Measurements from ENCODE around the gene GDF9. TPM values are rescaled to one million over a fixed set of nuclear protein-coding genes. Genes with fewer than 3 reads are reported as not detected.

The GDF9 gene
- total RNA-seq, 2 donors from 2014 or later, result 0.26 to 0.33 TPM

DNA sequence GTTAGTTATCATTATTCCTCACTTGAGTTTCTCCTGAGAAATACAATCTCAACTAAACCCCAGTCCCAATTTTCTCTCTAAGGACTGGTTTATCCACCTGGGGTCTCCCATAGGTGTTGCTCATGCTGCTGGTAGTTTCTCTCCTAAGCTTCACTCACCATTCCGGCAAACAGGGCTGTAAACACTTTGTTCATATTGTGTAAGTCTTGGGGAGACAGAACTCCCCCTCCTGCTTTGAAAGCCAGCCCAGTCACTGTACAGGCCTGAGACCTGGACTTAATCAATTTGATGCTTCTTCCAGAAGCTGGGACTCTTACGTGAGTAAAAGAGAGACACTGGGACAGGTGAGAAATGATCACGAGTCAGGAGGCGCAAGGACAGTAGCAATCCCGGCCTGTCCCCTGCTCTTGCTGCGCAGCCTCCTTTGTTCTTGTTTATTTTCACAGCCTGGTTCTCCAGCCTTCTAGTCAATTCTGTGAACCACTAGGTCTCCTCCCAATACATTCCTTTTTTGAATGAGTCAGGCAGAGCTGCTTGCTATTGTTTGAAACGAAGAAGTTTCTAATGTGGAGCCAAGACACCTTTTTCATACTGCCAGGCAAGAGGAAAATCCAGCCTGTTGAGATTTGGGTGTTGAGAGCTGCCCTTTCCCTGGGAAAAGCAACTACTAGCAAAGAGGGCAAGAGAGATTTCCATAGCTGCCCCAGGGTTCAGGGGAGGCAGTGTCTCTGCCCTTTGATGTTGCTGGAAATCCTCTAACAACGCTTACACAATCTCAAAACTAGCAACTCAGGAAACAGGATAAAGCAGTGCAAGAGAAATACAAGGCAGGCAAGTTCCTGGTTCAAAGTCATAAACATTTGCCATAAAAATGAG lies 26.6 kb downstream of the GDF9 start:
- DNase-seq (no peak), ATAC-seq (no peak)
- no peaks in the 10 kb centered on the region for H3K9me3 ChIP-seq
- TF ChIP-seq POLR2A (IDR thresholded peaks at IDR 0.05), result no peak
- TF ChIP-seq, protein P1, sequence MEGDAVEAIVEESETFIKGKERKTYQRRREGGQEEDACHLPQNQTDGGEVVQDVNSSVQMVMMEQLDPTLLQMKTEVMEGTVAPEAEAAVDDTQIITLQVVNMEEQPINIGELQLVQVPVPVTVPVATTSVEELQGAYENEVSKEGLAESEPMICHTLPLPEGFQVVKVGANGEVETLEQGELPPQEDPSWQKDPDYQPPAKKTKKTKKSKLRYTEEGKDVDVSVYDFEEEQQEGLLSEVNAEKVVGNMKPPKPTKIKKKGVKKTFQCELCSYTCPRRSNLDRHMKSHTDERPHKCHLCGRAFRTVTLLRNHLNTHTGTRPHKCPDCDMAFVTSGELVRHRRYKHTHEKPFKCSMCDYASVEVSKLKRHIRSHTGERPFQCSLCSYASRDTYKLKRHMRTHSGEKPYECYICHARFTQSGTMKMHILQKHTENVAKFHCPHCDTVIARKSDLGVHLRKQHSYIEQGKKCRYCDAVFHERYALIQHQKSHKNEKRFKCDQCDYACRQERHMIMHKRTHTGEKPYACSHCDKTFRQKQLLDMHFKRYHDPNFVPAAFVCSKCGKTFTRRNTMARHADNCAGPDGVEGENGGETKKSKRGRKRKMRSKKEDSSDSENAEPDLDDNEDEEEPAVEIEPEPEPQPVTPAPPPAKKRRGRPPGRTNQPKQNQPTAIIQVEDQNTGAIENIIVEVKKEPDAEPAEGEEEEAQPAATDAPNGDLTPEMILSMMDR (IDR thresholded peaks at IDR 0.05), result no peak
- intact Hi-C loops (cut with DNase I), result no loop called here
- H3K27ac ChIP-seq, result peak overlapping the region in 1 of 4 donors; percentile 20
- no peak overlapping the region for H3K4me3 ChIP-seq
- no peaks in the 10 kb centered on the region for H3K4me1 ChIP-seq
- H3K27me3 ChIP-seq, result no peaks in the 10 kb centered on the region
- 87 to 91% methylated on average over 8 of the region's 8 CpGs for WGBS, 2 donors
- no peaks in the 10 kb centered on the region for H3K36me3 ChIP-seq (replicated peaks in 1 of 2; ENCODE audit: insufficient read depth in 1 of 2, low read depth in 2 of 2)

DNA sequence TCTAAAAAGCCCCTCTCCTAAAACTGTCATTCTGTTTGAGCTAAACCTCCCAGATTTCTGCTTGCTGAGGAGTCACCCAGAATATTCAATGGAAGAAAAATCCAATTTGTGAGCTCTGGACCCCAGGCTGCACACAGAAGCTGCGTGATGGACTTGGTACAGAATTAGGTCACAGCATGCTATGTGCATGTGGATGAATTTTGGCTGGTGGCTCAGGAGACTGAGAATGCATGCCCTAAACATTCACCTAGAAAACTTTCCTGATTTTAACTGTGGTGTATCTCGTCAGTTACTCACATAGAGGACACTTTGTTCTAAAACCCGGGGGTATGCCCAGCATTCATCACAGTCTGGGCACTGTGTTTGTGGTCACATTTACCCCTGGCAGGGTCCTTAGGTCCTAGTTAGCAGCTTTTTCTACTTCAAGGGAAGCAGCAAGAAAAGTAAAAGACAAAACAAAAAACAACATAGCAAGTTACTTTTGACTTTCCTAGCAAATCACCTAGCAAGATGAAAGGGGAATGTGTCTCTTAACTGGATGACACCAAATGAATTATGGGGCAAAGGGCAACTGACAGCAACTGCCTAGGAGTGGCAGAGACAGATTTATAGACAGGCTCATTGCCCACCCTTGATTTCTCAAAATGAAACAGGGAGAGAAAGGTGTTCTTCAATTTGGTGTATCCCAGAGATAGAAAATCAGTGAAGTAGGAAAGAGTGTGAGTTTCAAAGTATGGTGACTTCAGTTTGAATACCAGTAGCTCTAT lies 27.6 kb downstream of the GDF9 start:
- no peak for TF ChIP-seq POLR2A (IDR thresholded peaks at IDR 0.05)
- TF ChIP-seq, protein P1 (IDR thresholded peaks at IDR 0.05), result no peak
- DNase-seq (no peak), ATAC-seq (no peak)
- Histone ChIP-seq H3K36me3 (replicated peaks in 1 of 2; ENCODE audit: insufficient read depth in 1 of 2, low read depth in 2 of 2) (no peaks in the 10 kb centered on the region), H3K27me3 (no peaks in the 10 kb centered on the region), H3K4me3 (no peak overlapping the region), H3K4me1 (no peaks in the 10 kb centered on the region), H3K9me3 (no peaks in the 10 kb centered on the region), H3K27ac (no peak overlapping the region)
- intact Hi-C loops (cut with DNase I), result no loop called here
- WGBS, 2 donors, result 58 to 70% methylated on average over 3 of the region's 3 CpGs

DNA sequence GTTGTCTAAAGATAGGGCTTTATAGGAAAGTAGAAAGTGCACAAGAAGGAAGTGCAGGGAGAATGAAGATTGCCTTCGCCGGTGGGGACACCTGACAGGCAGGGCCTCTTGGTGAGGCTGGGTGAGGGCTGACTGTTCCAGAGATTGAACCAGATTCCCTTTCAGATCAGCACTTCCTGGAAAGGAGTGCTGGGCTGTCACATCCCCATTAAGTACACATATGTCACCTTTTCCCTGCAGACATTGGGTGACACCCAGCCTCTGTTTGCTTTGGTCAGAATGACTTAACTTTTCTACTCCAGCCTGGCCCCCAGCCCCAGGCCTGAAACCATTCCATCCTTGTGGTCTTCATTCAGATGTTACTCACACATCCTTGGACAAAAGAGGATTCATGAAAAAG lies 28.4 kb downstream of the GDF9 start:
- Histone ChIP-seq H3K36me3 (replicated peaks in 1 of 2; ENCODE audit: insufficient read depth in 1 of 2, low read depth in 2 of 2) (no peaks in the 10 kb centered on the region), H3K4me1 (no peaks in the 10 kb centered on the region), H3K27ac (peak overlapping the region in 2 of 4 donors; percentile 21 to 35), H3K27me3 (no peaks in the 10 kb centered on the region), H3K9me3 (no peaks in the 10 kb centered on the region), H3K4me3 (no peak overlapping the region)
- 67 to 76% methylated on average over 2 of the region's 2 CpGs for WGBS, 2 donors
- ATAC-seq, result peak; percentile 67
- TF ChIP-seq POLR2A (IDR thresholded peaks at IDR 0.05), result no peak
- TF ChIP-seq, protein P1 (IDR thresholded peaks at IDR 0.05), result no peak
- intact Hi-C loops (cut with DNase I), result no loop called here
- DNase-seq, result peak in 1 of 4 donors; percentile 42

DNA sequence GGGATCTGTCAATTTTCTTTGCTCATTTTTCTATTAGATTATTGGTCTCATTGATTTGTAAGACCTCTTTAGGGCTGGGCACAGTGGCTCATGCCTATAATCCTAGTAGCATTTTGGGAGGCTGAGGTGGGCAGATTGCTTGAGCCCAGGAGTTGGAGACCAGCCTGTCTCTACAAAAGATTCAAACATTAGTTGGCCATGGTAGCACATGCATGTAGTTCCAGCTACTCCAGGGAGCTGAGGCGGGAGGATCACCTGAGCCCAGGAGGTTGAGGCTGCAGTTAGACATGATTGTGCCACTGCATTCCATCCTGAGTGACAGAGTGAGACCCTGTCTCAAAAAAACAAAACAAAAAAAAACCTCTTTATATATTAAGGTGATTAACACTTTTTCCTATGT lies 29.4 kb downstream of the GDF9 start:
- no peaks in the 10 kb centered on the region for H3K9me3 ChIP-seq
- DNase-seq (no peak), ATAC-seq (no peak)
- H3K27me3 ChIP-seq, result no peaks in the 10 kb centered on the region
- intact Hi-C loops (cut with DNase I), result no loop called here
- H3K4me1 ChIP-seq, result no peaks in the 10 kb centered on the region
- WGBS, 2 donors, result 93 to 100% methylated on average over 1 of the region's 1 CpG
- no peak overlapping the region for H3K4me3 ChIP-seq
- H3K36me3 ChIP-seq (replicated peaks in 1 of 2; ENCODE audit: insufficient read depth in 1 of 2, low read depth in 2 of 2), result no peaks in the 10 kb centered on the region
- no peak for TF ChIP-seq POLR2A (IDR thresholded peaks at IDR 0.05)
- no peak overlapping the region for H3K27ac ChIP-seq

DNA sequence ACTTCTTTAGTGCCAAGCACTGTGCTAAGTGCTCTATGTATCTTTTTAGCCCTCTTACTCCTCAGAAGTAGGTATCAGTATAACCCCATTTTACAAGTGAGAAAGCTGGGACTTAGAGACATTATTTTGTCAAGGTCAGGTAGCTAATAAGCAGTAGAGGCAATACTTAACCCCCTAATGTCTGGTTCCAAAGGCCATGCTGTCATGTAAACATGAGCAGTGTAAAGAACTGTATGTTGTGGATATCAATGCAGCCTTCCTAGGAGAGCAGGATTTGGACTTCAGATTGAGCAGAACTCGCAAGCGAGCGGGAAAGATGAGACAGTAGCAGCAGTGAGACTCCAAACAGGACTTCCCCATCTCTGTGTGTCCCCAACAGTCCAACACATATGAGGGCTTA lies 32.2 kb downstream of the GDF9 start:
- intact Hi-C loops (cut with DNase I), result no loop called here
- 96 to 100% methylated on average over 3 of the region's 3 CpGs for WGBS, 2 donors

More for the DNA sequence above, 32.2 kb downstream of the GDF9 start:
- Histone ChIP-seq H3K4me1 (peaks cover 12% of the 10 kb centered on the region), H3K9me3 (no peaks in the 10 kb centered on the region), H3K36me3 (replicated peaks in 1 of 2; ENCODE audit: insufficient read depth in 1 of 2, low read depth in 2 of 2) (no peaks in the 10 kb centered on the region), H3K27me3 (no peaks in the 10 kb centered on the region), H3K27ac (no peak overlapping the region), H3K4me3 (no peak overlapping the region)
- ATAC-seq (no peak), DNase-seq (no peak)
- no peak for TF ChIP-seq POLR2A (IDR thresholded peaks at IDR 0.05)
- TF ChIP-seq, protein P1 (IDR thresholded peaks at IDR 0.05), result no peak
